GM12878 (cell line): ENCODE results near the gene SMARCAL1. TPM values are rescaled to one million over a fixed set of nuclear protein-coding genes. Genes with fewer than 3 reads are reported as not detected.

Experiments used
- ATAC-seq: fragments of 200-7000 bp; cut with Tn5 transposase; 3 replicates; pipeline ENCODE4 v1.9.1; 2020; ENCODE audit warnings: mild to moderate bottlenecking, moderate library complexity
- BruUV-seq: library from RNA; stranded (reverse); fragments of 400-500 nt; replicated peaks from 2 replicates; lab custom pipeline; 2021; lab: Mats Ljungman, UMichigan
- CTCF ChIA-PET: fragments of 300-600 bp; sonication (Branson Sonifier 250); formaldehyde crosslinking; extraction: SDS; loops from one replicate; lab custom pipeline; 2021; ENCODE audit warnings: inconsistent platforms; lab: Yijun Ruan, JAX
- POLR2A ChIA-PET: fragments of 350-600 bp; formaldehyde crosslinking; extraction: SDS; loops from one replicate; lab custom pipeline; 2021; ENCODE audit warnings: inconsistent platforms; lab: Charles Lee
- RAD21 ChIA-PET: fragments of 300-600 bp; sonication (Branson Sonifier 250); formaldehyde crosslinking; loops from one replicate; lab custom pipeline; 2023; ENCODE audit warnings: antibody characterized with exemption; ENCODE audit not compliant: unreplicated experiment; lab: Charles Lee
- SMC1A ChIA-PET: fragments of 300-600 bp; sonication (Branson Sonifier 250); formaldehyde crosslinking; loops from one replicate; lab custom pipeline; 2023; ENCODE audit not compliant: unreplicated experiment, uncharacterized antibody; lab: Charles Lee
- DNase-seq: peaks from one replicate; pipeline ENCODE4 v3.0.0-alpha.2; 2011; ENCODE audit warnings: low read depth, low spot score
- FAIRE-seq: peaks from 3 replicates; lab custom pipeline; 2011; peaks lifted over from hg19 to GRCh38; lab: Jason Lieb, UNC
- H2AFZ ChIP-seq: 2 replicates; pipeline ENCODE4 v1.6.0; 2011; ENCODE audit warnings: low read depth, low read length, control low read depth; ENCODE audit not compliant: control insufficient read depth
- H3K27ac ChIP-seq: 2 replicates; pipeline ENCODE4 v1.5.1; 2011; ENCODE audit warnings: control low read depth; ENCODE audit not compliant: control insufficient read depth, insufficient read depth
- H3K27me3 ChIP-seq, 2 experiments: replicated peaks in 1 of 2; 2 replicates each; pipeline versions ENCODE4 v1.6.0 to v1.6.1; 2011; ENCODE audit warnings: low read length in 1 of 2; ENCODE audit not compliant: control insufficient read depth in 2 of 2, insufficient read depth in 2 of 2
- H3K36me3 ChIP-seq, 2 experiments: 2 replicates each; pipeline ENCODE4 v1.5.1; 2011; ENCODE audit warnings: low read length in 1 of 2; ENCODE audit not compliant: control insufficient read depth in 2 of 2, insufficient read depth in 2 of 2
- H3K4me1 ChIP-seq: 2 replicates; pipeline ENCODE4 v1.6.1; 2011; ENCODE audit warnings: mild to moderate bottlenecking, low read length, moderate library complexity, mixed read lengths; ENCODE audit not compliant: control insufficient read depth, insufficient read depth
- H3K4me2 ChIP-seq: 2 replicates; pipeline ENCODE4 v1.6.0; 2011; ENCODE audit warnings: control low read depth; ENCODE audit not compliant: control insufficient read depth, insufficient read depth
- H3K4me3 ChIP-seq: fragments of 200-600 bp; sonication (generic); 2 replicates; pipeline ENCODE4 v1.5.1; 2016
- H3K79me2 ChIP-seq: 2 replicates; pipeline ENCODE4 v1.6.0; 2011; ENCODE audit warnings: low read length; ENCODE audit not compliant: control insufficient read depth, insufficient read depth
- H3K9ac ChIP-seq: 2 replicates; pipeline ENCODE4 v1.8.0; 2011; ENCODE audit warnings: low read length, control low read depth, mixed read lengths; ENCODE audit not compliant: control insufficient read depth, insufficient read depth
- H3K9me3 ChIP-seq: replicated peaks from 3 replicates; pipeline ENCODE4 v1.5.1; 2011; ENCODE audit warnings: mild to moderate bottlenecking, low read length; ENCODE audit not compliant: control insufficient read depth, insufficient read depth
- H4K20me1 ChIP-seq: 2 replicates; pipeline ENCODE4 v1.6.0; 2011; ENCODE audit not compliant: control insufficient read depth, insufficient read depth
- BRCA1 ChIP-seq: IDR thresholded peaks from 2 replicates; pipeline ENCODE4 v1.6.1; 2011; ENCODE audit warnings: low read depth, low read length, improper control_type of control experiment
- FOS ChIP-seq: IDR thresholded peaks from 3 replicates; pipeline ENCODE4 v1.6.1; 2011; ENCODE audit warnings: borderline replicate concordance; ENCODE audit not compliant: insufficient read length; ENCODE audit errors: extremely low read depth
- FOXK2 ChIP-seq: fragments of 450-650 bp; IDR thresholded peaks from 2 replicates; pipeline ENCODE4 v1.6.1; 2017; ENCODE audit warnings: mild to moderate bottlenecking, moderate library complexity
- IKZF2 ChIP-seq, 2 experiments: fragments of 450-650 bp; IDR thresholded peaks; 2 replicates each; pipeline ENCODE4 v1.6.1; 2017; ENCODE audit warnings: mild to moderate bottlenecking in 2 of 2, moderate library complexity in 2 of 2
- MEF2A ChIP-seq: IDR thresholded peaks from 2 replicates; pipeline ENCODE4 v1.6.1; 2011; ENCODE audit warnings: low read depth, mild to moderate bottlenecking, low read length, moderate library complexity; ENCODE audit not compliant: insufficient read depth
- MXI1 ChIP-seq: fragments of 150-350 bp; IDR thresholded peaks from 2 replicates; pipeline ENCODE4 v1.6.1; 2011; ENCODE audit warnings: low read depth, mild to moderate bottlenecking, inconsistent platforms, low read length, improper control_type of control experiment
- SP1 ChIP-seq: IDR thresholded peaks from one replicate; pipeline ENCODE4 v1.6.1; 2011; ENCODE audit warnings: low read depth, low read length
- TCF3 ChIP-seq: IDR thresholded peaks from 2 replicates; pipeline ENCODE4 v1.6.1; 2012; ENCODE audit warnings: low read depth, mild to moderate bottlenecking, low read length, borderline replicate concordance; ENCODE audit not compliant: insufficient read depth
- YBX1 ChIP-seq: fragments of 450-650 bp; IDR thresholded peaks from 2 replicates; pipeline ENCODE4 v1.6.1; 2016; ENCODE audit warnings: antibody characterized with exemption
- YY1 ChIP-seq: IDR thresholded peaks from 2 replicates; pipeline ENCODE4 v1.6.1; 2011; ENCODE audit warnings: low read depth, mild to moderate bottlenecking, low read length
- ZNF274 ChIP-seq: IDR thresholded peaks from one replicate; pipeline ENCODE4 v1.8.0; 2011; ENCODE audit not compliant: insufficient read length, insufficient read depth
- WGBS: methylation state at CpG from one replicate; pipeline ENCODE4 v1.1.6; 2016; ENCODE audit warnings: low lambda C conversion rate; ENCODE audit not compliant: insufficient replicate concordance, insufficient coverage; ENCODE audit errors: missing lambda C conversion rate; 5-methylcytosine and 5-hydroxymethylcytosine counted together
- in situ Hi-C: fragments of 300-500 bp; cut with MboI; formaldehyde crosslinking; loops from 9 replicates; pipeline ENCODE4 v1.14.3; 2018; ENCODE audit warnings: mixed read lengths
- intact Hi-C: fragments of 100-400 bp; cut with micrococcal nuclease; formaldehyde crosslinking; loops from one replicate; pipeline ENCODE4 v1.14.2; 2022; ENCODE audit not compliant: unreplicated experiment
- polyA plus RNA-seq, 11 experiments: library from polyadenylated mRNA; depleted of rRNA in 4 of 11; unstranded in 6 of 11; stranded (reverse) in 5 of 11; fragments of >200 nt; fragmentation: Nextera tagmentation in 4 of 11; fragmentation: Illumina TruSeq in 1 of 11; extraction: Ambion mirVana in 4 of 11; extraction: Trizol in 1 of 11; gene quantifications; 1 replicate in 1 of 11; 2 replicates in 10 of 11; pipeline versions ENCODE4 v1.2.1 to v1.2.3, GENCODE V29; 2011 to 2016; ENCODE audit warnings: inconsistent platforms in 2 of 11, missing spikeins in 2 of 11, low read depth in 1 of 11
- total RNA-seq, 4 experiments: library from RNA; depleted of rRNA in 3 of 4; stranded (reverse); fragments of >200 nt in 3 of 4; fragmentation: Illumina TruSeq in 1 of 4; extraction: Trizol in 1 of 4; gene quantifications; 2 replicates each; pipeline versions ENCODE4 v1.2.1 to v1.2.3, GENCODE V29; 2013 to 2021
- TF ChIP-seq, protein P1 (sequence below): fragments of 450-650 bp; IDR thresholded peaks from 2 replicates; pipeline ENCODE4 v1.6.1; 2017; ENCODE audit warnings: mild to moderate bottlenecking, moderate library complexity
- TF ChIP-seq, protein P2 (sequence below): fragments of 450-650 bp; IDR thresholded peaks from 2 replicates; pipeline ENCODE4 v1.6.1; 2014; ENCODE audit warnings: mild to moderate bottlenecking
- TF ChIP-seq, protein P3 (sequence below): fragments of 450-650 bp; conservative IDR thresholded peaks from 2 replicates; pipeline ENCODE4 v1.6.1; 2017; ENCODE audit warnings: mild to moderate bottlenecking, moderate library complexity

Gene SMARCAL1
- total and polyA plus RNA-seq, 10 of the 15 experiments (the other 5 are each of a cell fraction or from before 2014, with no cell fraction given) = 10.8 to 32.9 (median 21.8) TPM

DNA sequence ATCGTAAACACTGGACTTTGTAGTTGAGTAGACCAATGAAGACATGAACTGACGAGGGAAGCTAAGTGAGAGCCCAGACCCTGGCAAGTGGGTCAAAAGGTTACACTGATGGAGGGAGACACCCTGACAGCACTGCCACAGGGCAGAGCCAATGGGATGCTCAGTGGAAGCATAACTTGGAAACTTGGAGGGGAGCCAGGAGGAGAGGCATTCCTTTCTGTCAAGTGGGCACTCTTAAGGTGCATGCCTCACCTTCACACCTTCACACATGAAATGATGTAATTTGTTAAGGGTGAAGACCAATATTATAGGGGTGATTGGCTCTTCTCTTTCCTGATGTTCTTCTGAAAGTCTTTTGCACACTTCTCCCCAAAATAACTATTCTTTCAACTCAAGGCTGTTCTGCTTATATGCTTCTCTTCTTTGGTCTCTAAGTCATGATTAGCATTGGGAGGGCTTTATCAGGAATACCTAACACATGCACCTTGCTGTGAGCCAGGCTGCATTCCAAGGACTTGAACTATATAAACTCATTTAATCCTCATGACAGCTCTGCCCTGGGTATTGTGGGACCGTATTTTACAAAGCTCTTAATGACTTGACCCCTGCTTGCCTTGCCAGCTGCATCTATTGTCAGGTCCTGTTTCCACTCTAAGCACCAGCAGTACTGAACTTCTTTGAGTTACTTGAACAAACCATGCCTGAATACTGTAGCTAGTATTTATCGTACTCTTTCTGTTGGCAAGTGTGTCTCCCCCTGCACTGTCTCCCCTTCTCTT is 105.4 kb downstream of the SMARCAL1 start:
- Histone ChIP-seq H3K36me3 (no peaks in the 10 kb centered on the region), H3K79me2 (no peaks in the 10 kb centered on the region), H4K20me1 (no peaks in the 10 kb centered on the region), H3K4me3 (no peak overlapping the region), H3K9me3 (no peaks in the 10 kb centered on the region), H3K27me3 (no peaks in the 10 kb centered on the region)
- RAD21 ChIA-PET = interaction anchor here (1.1 to 12.8 kb wide), 6 partner anchors 10 to 408 kb away, joined by 3 to 239 read pairs (median 4); partner anchors contain the start of gene RPL37A
- no peak for FAIRE-seq
- intact Hi-C loops = loop anchor here (5.0 kb wide), 2 partner anchors 75 to 295 kb away; no protein-coding TSS in a partner anchor
- TF ChIP-seq MXI1 = no peak
- TF ChIP-seq FOS = no peak
- no peak for TF ChIP-seq BRCA1
- no peak for TF ChIP-seq FOXK2
- TF ChIP-seq, protein P1, sequence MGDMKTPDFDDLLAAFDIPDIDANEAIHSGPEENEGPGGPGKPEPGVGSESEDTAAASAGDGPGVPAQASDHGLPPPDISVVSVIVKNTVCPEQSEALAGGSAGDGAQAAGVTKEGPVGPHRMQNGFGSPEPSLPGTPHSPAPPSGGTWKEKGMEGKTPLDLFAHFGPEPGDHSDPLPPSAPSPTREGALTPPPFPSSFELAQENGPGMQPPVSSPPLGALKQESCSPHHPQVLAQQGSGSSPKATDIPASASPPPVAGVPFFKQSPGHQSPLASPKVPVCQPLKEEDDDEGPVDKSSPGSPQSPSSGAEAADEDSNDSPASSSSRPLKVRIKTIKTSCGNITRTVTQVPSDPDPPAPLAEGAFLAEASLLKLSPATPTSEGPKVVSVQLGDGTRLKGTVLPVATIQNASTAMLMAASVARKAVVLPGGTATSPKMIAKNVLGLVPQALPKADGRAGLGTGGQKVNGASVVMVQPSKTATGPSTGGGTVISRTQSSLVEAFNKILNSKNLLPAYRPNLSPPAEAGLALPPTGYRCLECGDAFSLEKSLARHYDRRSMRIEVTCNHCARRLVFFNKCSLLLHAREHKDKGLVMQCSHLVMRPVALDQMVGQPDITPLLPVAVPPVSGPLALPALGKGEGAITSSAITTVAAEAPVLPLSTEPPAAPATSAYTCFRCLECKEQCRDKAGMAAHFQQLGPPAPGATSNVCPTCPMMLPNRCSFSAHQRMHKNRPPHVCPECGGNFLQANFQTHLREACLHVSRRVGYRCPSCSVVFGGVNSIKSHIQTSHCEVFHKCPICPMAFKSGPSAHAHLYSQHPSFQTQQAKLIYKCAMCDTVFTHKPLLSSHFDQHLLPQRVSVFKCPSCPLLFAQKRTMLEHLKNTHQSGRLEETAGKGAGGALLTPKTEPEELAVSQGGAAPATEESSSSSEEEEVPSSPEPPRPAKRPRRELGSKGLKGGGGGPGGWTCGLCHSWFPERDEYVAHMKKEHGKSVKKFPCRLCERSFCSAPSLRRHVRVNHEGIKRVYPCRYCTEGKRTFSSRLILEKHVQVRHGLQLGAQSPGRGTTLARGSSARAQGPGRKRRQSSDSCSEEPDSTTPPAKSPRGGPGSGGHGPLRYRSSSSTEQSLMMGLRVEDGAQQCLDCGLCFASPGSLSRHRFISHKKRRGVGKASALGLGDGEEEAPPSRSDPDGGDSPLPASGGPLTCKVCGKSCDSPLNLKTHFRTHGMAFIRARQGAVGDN = no peak
- TF ChIP-seq SP1 = no peak
- TF ChIP-seq ZNF274 = no peak
- no peak for TF ChIP-seq TCF3
- TF ChIP-seq, protein P2, sequence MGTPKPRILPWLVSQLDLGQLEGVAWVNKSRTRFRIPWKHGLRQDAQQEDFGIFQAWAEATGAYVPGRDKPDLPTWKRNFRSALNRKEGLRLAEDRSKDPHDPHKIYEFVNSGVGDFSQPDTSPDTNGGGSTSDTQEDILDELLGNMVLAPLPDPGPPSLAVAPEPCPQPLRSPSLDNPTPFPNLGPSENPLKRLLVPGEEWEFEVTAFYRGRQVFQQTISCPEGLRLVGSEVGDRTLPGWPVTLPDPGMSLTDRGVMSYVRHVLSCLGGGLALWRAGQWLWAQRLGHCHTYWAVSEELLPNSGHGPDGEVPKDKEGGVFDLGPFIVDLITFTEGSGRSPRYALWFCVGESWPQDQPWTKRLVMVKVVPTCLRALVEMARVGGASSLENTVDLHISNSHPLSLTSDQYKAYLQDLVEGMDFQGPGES = no peak
- no peak for TF ChIP-seq YY1
- TF ChIP-seq, protein P3, sequence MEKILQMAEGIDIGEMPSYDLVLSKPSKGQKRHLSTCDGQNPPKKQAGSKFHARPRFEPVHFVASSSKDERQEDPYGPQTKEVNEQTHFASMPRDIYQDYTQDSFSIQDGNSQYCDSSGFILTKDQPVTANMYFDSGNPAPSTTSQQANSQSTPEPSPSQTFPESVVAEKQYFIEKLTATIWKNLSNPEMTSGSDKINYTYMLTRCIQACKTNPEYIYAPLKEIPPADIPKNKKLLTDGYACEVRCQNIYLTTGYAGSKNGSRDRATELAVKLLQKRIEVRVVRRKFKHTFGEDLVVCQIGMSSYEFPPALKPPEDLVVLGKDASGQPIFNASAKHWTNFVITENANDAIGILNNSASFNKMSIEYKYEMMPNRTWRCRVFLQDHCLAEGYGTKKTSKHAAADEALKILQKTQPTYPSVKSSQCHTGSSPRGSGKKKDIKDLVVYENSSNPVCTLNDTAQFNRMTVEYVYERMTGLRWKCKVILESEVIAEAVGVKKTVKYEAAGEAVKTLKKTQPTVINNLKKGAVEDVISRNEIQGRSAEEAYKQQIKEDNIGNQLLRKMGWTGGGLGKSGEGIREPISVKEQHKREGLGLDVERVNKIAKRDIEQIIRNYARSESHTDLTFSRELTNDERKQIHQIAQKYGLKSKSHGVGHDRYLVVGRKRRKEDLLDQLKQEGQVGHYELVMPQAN = no peak
- no peak for TF ChIP-seq YBX1
- no peak for TF ChIP-seq IKZF2 (IDR thresholded peaks at IDR 0.05)
- no peak for TF ChIP-seq MEF2A
- TF ChIP-seq, all 136 proteins: peak for 0
- DNase-seq = no peak
- no peak overlapping the region for H3K9ac ChIP-seq
- WGBS = 96% methylated on average over 4 of the region's 4 CpGs
- CTCF ChIA-PET = interaction anchor here (0.7 to 15.8 kb wide), 22 partner anchors 8 to 407 kb away, joined by 3 to 475 read pairs (median 4); partner anchors contain the start of gene RPL37A
- BruUV-seq = no TSS peak
- H2AFZ ChIP-seq = no peak overlapping the region
- no peak overlapping the region for H3K27ac ChIP-seq
- ATAC-seq = no peak
- SMC1A ChIA-PET = interaction anchor here (0.9 to 10.2 kb wide), 10 partner anchors 9 to 297 kb away, joined by 3 to 226 read pairs (median 4); no protein-coding TSS in a partner anchor
- POLR2A ChIA-PET = interaction anchor here (0.5 to 0.6 kb wide), 2 partner anchors 105 to 145 kb away, joined by 3 to 7 read pairs; no protein-coding TSS in a partner anchor
- no peaks in the 10 kb centered on the region for H3K4me1 ChIP-seq
- H3K4me2 ChIP-seq = no peak overlapping the region
- in situ Hi-C loops = loop anchor here (5.0 kb wide), 1 partner anchor 150 kb away; no protein-coding TSS in a partner anchor
